ENCODE results near the gene NDUFS7. TPM values are rescaled to one million over a fixed set of nuclear protein-coding genes. Genes with fewer than 3 reads are reported as not detected.
A peak's percentile ranks its signal among the peaks of the same experiment; 100 is the strongest.

Gene NDUFS7
- total RNA-seq, 1 experiment from 2014 or later, result 83.9 TPM

- Histone ChIP-seq H3K79me2 (ENCODE audit: insufficient read depth, low read length) (peaks cover 23% of the 10 kb centered on the region; the same call in 1 of the 2 replicates), H2AFZ (ENCODE audit: low read length) (no peak overlapping the region), H3K27me3 (ENCODE audit: insufficient read depth, low read length) (no peaks in the 10 kb centered on the region), H3K79me1 (ENCODE audit: insufficient read depth, low read depth, low read length, poor library complexity, severe bottlenecking) (peaks cover 10% of the 10 kb centered on the region), H3K4ac (ENCODE audit: low read depth, low read length) (no peak overlapping the region), H2BK20ac (ENCODE audit: low read depth, low read length, poor library complexity, severe bottlenecking) (no peak overlapping the region), H2AK5ac (ENCODE audit: insufficient read length, low read length) (no peak overlapping the region), H3K27ac (ENCODE audit: insufficient read length, low read depth, low read length) (no peak overlapping the region), H3K9me3 (ENCODE audit: control insufficient read depth, low read depth, low read length) (no peaks in the 10 kb centered on the region), H4K8ac (replicated peaks; ENCODE audit: insufficient read length, low read depth, low read length) (no peak overlapping the region), H3K18ac (ENCODE audit: insufficient read length, low read depth, low read length) (no peak overlapping the region), H3K14ac (ENCODE audit: insufficient read depth, low read length) (no peak overlapping the region), H3T11ph (ENCODE audit: low read length) (no peak overlapping the region), H3K56ac (ENCODE audit: insufficient read length, low read depth, low read length) (no peak overlapping the region), H4K20me1 (ENCODE audit: control insufficient read depth, insufficient read depth, insufficient read length) (peaks cover 2% of the 10 kb centered on the region), H4K5ac (ENCODE audit: insufficient read length, low read depth, low read length) (no peak overlapping the region), H3K23ac (ENCODE audit: insufficient read length, low read depth, low read length) (no peak overlapping the region), H3K9ac (ENCODE audit: extremely low read depth, insufficient read length, low read length) (no peak overlapping the region), H3K23me2 (ENCODE audit: insufficient read length, low read depth, low read length, poor library complexity, severe bottlenecking) (peaks cover 6% of the 10 kb centered on the region), H2BK120ac (ENCODE audit: low read depth, low read length, poor library complexity, severe bottlenecking) (no peak overlapping the region), H4K91ac (ENCODE audit: insufficient read length, low read depth, low read length) (no peak overlapping the region), H2BK5ac (ENCODE audit: insufficient read length, low read length) (no peak overlapping the region), H3K4me2 (ENCODE audit: insufficient read depth, insufficient read length, low read length) (no peak overlapping the region), H2BK15ac (ENCODE audit: low read depth, low read length) (no peak overlapping the region), H3K4me1 (ENCODE audit: insufficient read depth, low read length) (no peaks in the 10 kb centered on the region; the same call in 1 of the 2 replicates), H2BK12ac (ENCODE audit: insufficient read length, low read depth, low read length) (no peak overlapping the region)
- no peaks in the 10 kb centered on the region for H3K9me3 Mint-ChIP-seq
- peaks cover 29 to 86% (median 83%) of the 10 kb centered on the region in 3 experiments for H3K36me3 Mint-ChIP-seq (ENCODE audit: insufficient read depth in 1 of 3, low read depth in 3 of 3)
- no CpG with 5 or more reads among the region's 37 CpGs for WGBS (ENCODE audit: extremely low coverage, insufficient read length, low lambda C conversion rate)
- no peak overlapping the region; a peak in 1 of 5 replicates for H3K4me3 Mint-ChIP-seq
- DNase-seq, result no peak
- H3K27ac Mint-ChIP-seq, result peak overlapping the region in 2 of 3 experiments; percentile 22 to 93; a peak in 3 of 7 replicates
- H3K4me1 Mint-ChIP-seq, result peaks cover 13 to 32% of the 10 kb centered on the region in 2 experiments
- no peaks in the 10 kb centered on the region for H3K27me3 Mint-ChIP-seq (ENCODE audit: low read depth)
- TF ChIP-seq CTCF (conservative IDR thresholded peaks at IDR 0.05), result no peak
Measured at GRCh38 chr19:1421218-1421957, 37.7 kb downstream of the NDUFS7 start.
